CD14-positive monocyte (primary cell): ENCODE data around the gene PPP6C. TPM values are rescaled to one million over a fixed set of nuclear protein-coding genes. Genes with fewer than 3 reads are reported as not detected.
"Not testable (repeated sequence)": the region's sequence is repeated elsewhere in the genome, so short reads cannot be mapped to it uniquely, and the experiment has no call there.

Source experiments
- DNase-seq, 3 donors: peaks; one replicate each; pipeline ENCODE4 v3.0.0-alpha.2; 2011 to 2022
- H2AFZ ChIP-seq: 2 replicates; pipeline ENCODE4 v1.6.0; 2012; ENCODE audit warnings: mild to moderate bottlenecking, low read depth, low read length, inconsistent platforms; ENCODE audit not compliant: insufficient read depth, poor library complexity, severe bottlenecking
- H3K27ac ChIP-seq, 2 donors: 1 replicate in 1 of 2; 2 replicates in 1 of 2; pipeline ENCODE4 v1.5.1; 2012 to 2013; ENCODE audit warnings: low read length in 2 of 2, control low read depth in 1 of 2, inconsistent platforms in 1 of 2, low read depth in 1 of 2, mild to moderate bottlenecking in 1 of 2
- H3K27me3 ChIP-seq, 2 donors: one replicate each; pipeline versions ENCODE4 v1.6.0 to v1.6.1; 2011 to 2013; ENCODE audit warnings: low read length in 2 of 2; ENCODE audit not compliant: control insufficient read depth in 2 of 2, insufficient read depth in 2 of 2
- H3K36me3 ChIP-seq, 2 donors: replicated peaks in 1 of 2; 1 replicate in 1 of 2; 2 replicates in 1 of 2; pipeline versions ENCODE4 v1.5.1 to v1.6.1; 2012 to 2013; ENCODE audit warnings: low read length in 2 of 2, control low read depth in 1 of 2, inconsistent platforms in 1 of 2, mild to moderate bottlenecking in 1 of 2; ENCODE audit not compliant: insufficient read depth in 2 of 2, control insufficient read depth in 1 of 2
- H3K4me1 ChIP-seq, 2 donors: 1 replicate in 1 of 2; 2 replicates in 1 of 2; pipeline versions ENCODE4 v1.5.1 to v1.6.1; 2012 to 2013; ENCODE audit warnings: low read length in 2 of 2, control low read depth in 1 of 2, inconsistent platforms in 1 of 2, mild to moderate bottlenecking in 1 of 2, moderate library complexity in 1 of 2; ENCODE audit not compliant: insufficient read depth in 2 of 2, control insufficient read depth in 1 of 2
- H3K4me2 ChIP-seq: replicated peaks from 2 replicates; pipeline ENCODE3; 2012; ENCODE audit warnings: low read length, moderate library complexity, mild to moderate bottlenecking; ENCODE audit not compliant: poor library complexity, severe bottlenecking; ENCODE audit errors: extremely low read depth
- H3K4me3 ChIP-seq, 3 experiments: fragments of 200-600 bp in 1 of 3; sonication (generic) in 1 of 3; replicated peaks in 1 of 3; 1 replicate in 2 of 3; 2 replicates in 1 of 3; pipeline ENCODE4 v1.5.1; 2011 to 2013; ENCODE audit warnings: low read length in 3 of 3, mild to moderate bottlenecking in 3 of 3, control low read depth in 2 of 3, low read depth in 2 of 3, inconsistent platforms in 1 of 3, moderate library complexity in 1 of 3
- H3K79me2 ChIP-seq: 2 replicates; pipeline ENCODE4 v1.6.0; 2012; ENCODE audit warnings: mild to moderate bottlenecking, control low read depth, inconsistent platforms, low read length, moderate library complexity; ENCODE audit not compliant: insufficient read depth
- H3K9ac ChIP-seq: 2 replicates; pipeline ENCODE4 v1.6.0; 2017; ENCODE audit warnings: low read length, mild to moderate bottlenecking; ENCODE audit not compliant: insufficient read depth, poor library complexity, severe bottlenecking
- H3K9me3 ChIP-seq, 2 donors: replicated peaks in 1 of 2; 1 replicate in 1 of 2; 2 replicates in 1 of 2; pipeline versions ENCODE4 v1.5.1 to v1.6.1; 2012 to 2013; ENCODE audit warnings: low read length in 2 of 2, control low read depth in 1 of 2; ENCODE audit not compliant: control insufficient read depth in 1 of 2, insufficient read depth in 1 of 2
- H4K20me1 ChIP-seq: 2 replicates; pipeline ENCODE4 v1.6.0; 2012; ENCODE audit warnings: mild to moderate bottlenecking, low read length, control low read depth, moderate library complexity; ENCODE audit not compliant: insufficient read depth
- H3K27ac Mint-ChIP-seq, 7 donors: one replicate each; pipeline ENCODE4 v1.8.0; 2020; ENCODE audit warnings: mild to moderate bottlenecking in 7 of 7, mixed read lengths in 7 of 7, moderate library complexity in 6 of 7, inconsistent platforms in 2 of 7
- H3K27me3 Mint-ChIP-seq, 3 donors: one replicate each; pipeline ENCODE4 v1.8.0; 2021 to 2022; ENCODE audit warnings: low read depth in 3 of 3, mild to moderate bottlenecking in 3 of 3, mixed read lengths in 3 of 3, moderate library complexity in 3 of 3, inconsistent platforms in 1 of 3
- H3K36me3 Mint-ChIP-seq, 2 donors: one replicate each; pipeline ENCODE4 v1.8.0; 2020; ENCODE audit warnings: mixed read lengths in 2 of 2, inconsistent platforms in 1 of 2, mild to moderate bottlenecking in 1 of 2
- H3K4me1 Mint-ChIP-seq: one replicate; pipeline ENCODE4 v1.8.0; 2020; ENCODE audit warnings: mild to moderate bottlenecking, mixed read lengths
- H3K4me3 Mint-ChIP-seq, 2 donors: one replicate each; pipeline ENCODE4 v1.8.0; 2020; ENCODE audit warnings: mild to moderate bottlenecking in 2 of 2, mixed read lengths in 2 of 2, moderate library complexity in 1 of 2
- H3K9me3 Mint-ChIP-seq, 7 donors: one replicate each; pipeline ENCODE4 v1.8.0; 2020 to 2022; ENCODE audit warnings: mixed read lengths in 7 of 7, mild to moderate bottlenecking in 6 of 7, moderate library complexity in 6 of 7, inconsistent platforms in 2 of 7
- CTCF ChIP-seq: fragments of 200-600 bp; IDR thresholded peaks from one replicate; pipeline ENCODE4 v1.8.0; 2022; ENCODE audit warnings: antibody characterized with exemption, mild to moderate bottlenecking
- WGBS: methylation state at CpG from one replicate; pipeline ENCODE4 v1.1.5; 2013; ENCODE audit warnings: missing lambda C conversion rate; ENCODE audit not compliant: insufficient coverage; 5-methylcytosine and 5-hydroxymethylcytosine counted together
- intact Hi-C, 2 donors: fragments of 100-400 bp; cut with micrococcal nuclease; formaldehyde crosslinking; loops; one replicate each; pipeline versions ENCODE4 v1.15.0 to v1.15.1; 2023
- polyA plus RNA-seq, 3 donors: library from polyadenylated mRNA; depleted of rRNA in 1 of 3; unstranded in 2 of 3; stranded (reverse) in 1 of 3; fragments of 300-500 nt in 2 of 3; fragments of >200 nt in 1 of 3; fragmentation: Illumina TruSeq in 2 of 3; gene quantifications; 1 replicate in 2 of 3; 2 replicates in 1 of 3; pipeline ENCODE4 v1.2.3, GENCODE V29; 2012 to 2021

Gene PPP6C
- polyA plus RNA-seq, 3 donors: 20.0 to 48.1 (median 36.9) TPM

- no peaks in the 10 kb centered on the region for H3K4me1 ChIP-seq
- peaks cover 79% of the 10 kb centered on the region for H3K79me2 ChIP-seq
- no peaks in the 10 kb centered on the region for H3K9me3 ChIP-seq
- H3K4me3 ChIP-seq: no peak overlapping the region
- peaks cover 57% of the 10 kb centered on the region for H4K20me1 ChIP-seq
- no peak for DNase-seq
- no CpG with 5 or more reads among the region's 2 CpGs for WGBS
- H2AFZ ChIP-seq: no peak overlapping the region
- no peak overlapping the region for H3K9ac ChIP-seq
- Mint-ChIP-seq H3K4me1 (no peaks in the 10 kb centered on the region), H3K27ac (no peak overlapping the region), H3K9me3 (no peaks in the 10 kb centered on the region), H3K36me3 (peaks cover 34 to 68% of the 10 kb centered on the region in 2 donors), H3K27me3 (no peaks in the 10 kb centered on the region), H3K4me3 (no peak overlapping the region)
- no peak for TF ChIP-seq CTCF
- peaks cover 26 to 65% of the 10 kb centered on the region in 2 donors for H3K36me3 ChIP-seq
- intact Hi-C loops: no loop called here
- H3K4me2 ChIP-seq: no peak overlapping the region
- no peak overlapping the region for H3K27ac ChIP-seq
- H3K27me3 ChIP-seq: no peaks in the 10 kb centered on the region
Observed at GRCh38 chr9:125166762-125167161, 22.8 kb downstream of the PPP6C start.

DNA sequence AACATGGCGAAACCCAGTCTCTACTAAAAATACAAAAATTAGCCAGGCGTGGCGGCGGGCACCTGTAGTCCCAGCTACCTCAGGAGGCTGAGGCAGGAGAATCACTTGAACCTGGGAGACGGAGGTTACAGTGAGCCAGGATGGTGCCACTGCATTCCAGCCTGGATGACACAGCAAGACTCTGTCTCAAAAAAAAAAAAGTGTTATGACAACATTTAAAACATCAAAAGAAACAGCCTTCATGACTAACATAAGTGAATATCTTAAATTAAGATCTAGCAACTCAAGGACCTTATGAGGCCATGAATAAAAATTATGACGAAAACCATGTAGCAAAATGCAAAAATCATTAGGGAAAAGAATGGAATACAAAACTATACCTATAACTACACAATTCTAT is 26.7 kb downstream of the PPP6C start:
- H3K79me2 ChIP-seq: peaks cover 71% of the 10 kb centered on the region
- Mint-ChIP-seq H3K36me3 (peaks cover 18 to 57% of the 10 kb centered on the region in 2 donors), H3K27ac (peak overlapping the region in 1 of 7 donors; percentile 11)
- H3K9ac ChIP-seq, DNase-seq, H3K4me2 ChIP-seq, H2AFZ ChIP-seq, H3K4me3 ChIP-seq, H3K27me3 Mint-ChIP-seq, H3K4me1 ChIP-seq, H3K27ac ChIP-seq, H3K9me3 Mint-ChIP-seq, H3K4me3 Mint-ChIP-seq, H3K4me1 Mint-ChIP-seq, H3K27me3 ChIP-seq, intact Hi-C loops, H3K9me3 ChIP-seq: not testable (repeated sequence)
- peaks cover 16 to 57% of the 10 kb centered on the region in 2 donors for H3K36me3 ChIP-seq
- peaks cover 62% of the 10 kb centered on the region for H4K20me1 ChIP-seq
- no CpG with 5 or more reads among the region's 6 CpGs for WGBS
